GM12878 (cell line): ENCODE results near the gene FAM227A.

Experiments
- ATF7 ChIP-seq: fragments of 450-650 bp; IDR thresholded peaks from 2 replicates; pipeline ENCODE4 v1.6.1; 2016; ENCODE audit warnings: low read depth, mild to moderate bottlenecking
- BHLHE40 ChIP-seq, 2 experiments: fragments of 450-650 bp in 1 of 2; IDR thresholded peaks; 2 replicates each; pipeline ENCODE4 v1.6.1; 2011 to 2017; ENCODE audit warnings: low read depth in 2 of 2, borderline replicate concordance in 1 of 2, improper control_type of control experiment in 1 of 2, low read length in 1 of 2, mild to moderate bottlenecking in 1 of 2
- CTCF ChIP-seq, 3 experiments: IDR thresholded peaks in 2 of 3; conservative IDR thresholded peaks in 1 of 3; 2 replicates each; pipeline ENCODE4 v1.5.1; 2011; ENCODE audit warnings: low read depth in 3 of 3, low read length in 3 of 3, mild to moderate bottlenecking in 3 of 3, control low read depth in 2 of 3, moderate library complexity in 2 of 3, inconsistent platforms in 1 of 3, mixed read lengths in 1 of 3; ENCODE audit not compliant: control insufficient read depth in 2 of 3, insufficient read depth in 1 of 3; ENCODE audit errors: extremely low read depth in 1 of 3
- MAX ChIP-seq: IDR thresholded peaks from 2 replicates; pipeline ENCODE4 v1.6.1; 2012; ENCODE audit warnings: low read depth, low read length, improper control_type of control experiment
- POLR2AphosphoS5 ChIP-seq: IDR thresholded peaks from 2 replicates; pipeline ENCODE4 v1.6.1; 2011; ENCODE audit warnings: mild to moderate bottlenecking, low read length, inconsistent platforms
- RCOR1 ChIP-seq: conservative IDR thresholded peaks from 2 replicates; pipeline ENCODE4 v1.6.1; 2012; ENCODE audit warnings: low read depth, low read length, improper control_type of control experiment
- ZBTB33 ChIP-seq: fragments of 450-650 bp; IDR thresholded peaks from 2 replicates; pipeline ENCODE4 v1.6.1; 2017; ENCODE audit warnings: mild to moderate bottlenecking

- TF ChIP-seq CTCF (IDR thresholded peaks at IDR 0.05 in 2 of 3, conservative IDR thresholded peaks at IDR 0.05 in 1 of 3; ENCODE audit: control insufficient read depth in 2 of 3, extremely low read depth in 1 of 3, insufficient read depth in 1 of 3, low read depth in 3 of 3, low read length in 3 of 3) (no peak), ATF7 (no peak), RCOR1 (no peak), BHLHE40 (IDR thresholded peaks at IDR 0.05; ENCODE audit: borderline replicate concordance in 1 of 2, low read depth in 2 of 2, low read length in 1 of 2) (0 out of 4 replicates have a peak, but pooled peaks of 1 of the 2 experiments have one; percentile 14), MAX (no peak), POLR2AphosphoS5 (no peak), ZBTB33 (no peak)
Observed at GRCh38 chr22:38694940-38695339, 38.7 kb upstream of the FAM227A start.
